H9 (cell line): ENCODE measurements around the gene KLRD1. TPM values are rescaled to one million over a fixed set of nuclear protein-coding genes. Genes with fewer than 3 reads are reported as not detected.
A peak's percentile ranks its signal among the peaks of the same experiment; 100 is the strongest.
"Not testable (repeated sequence)": the region's sequence is repeated elsewhere in the genome, so short reads cannot be mapped to it uniquely, and the experiment has no call there.

ENCODE experiments used
- DNase-seq: peaks from one replicate; pipeline ENCODE4 v3.0.0-alpha.2; 2017
- H2AFZ ChIP-seq: one replicate; pipeline ENCODE4 v1.6.1; 2013; ENCODE audit warnings: mild to moderate bottlenecking, low read length, control low read depth, moderate library complexity
- H2AK5ac ChIP-seq: 2 replicates; pipeline ENCODE4 v1.6.1; 2013; ENCODE audit warnings: low read length, control low read depth, mixed read lengths; ENCODE audit not compliant: insufficient read length
- H2BK120ac ChIP-seq: one replicate; pipeline ENCODE4 v1.6.1; 2013; ENCODE audit warnings: low read depth, mild to moderate bottlenecking, low read length, control low read depth, inconsistent platforms; ENCODE audit not compliant: poor library complexity, severe bottlenecking
- H2BK12ac ChIP-seq: 2 replicates; pipeline ENCODE4 v1.6.1; 2013; ENCODE audit warnings: low read length, control low read depth, mixed read lengths, low read depth; ENCODE audit not compliant: insufficient read length
- H2BK15ac ChIP-seq: 2 replicates; pipeline ENCODE4 v1.6.1; 2013; ENCODE audit warnings: low read depth, low read length, control low read depth
- H2BK20ac ChIP-seq: one replicate; pipeline ENCODE4 v1.6.1; 2013; ENCODE audit warnings: low read depth, mild to moderate bottlenecking, low read length, control low read depth, inconsistent platforms; ENCODE audit not compliant: poor library complexity, severe bottlenecking
- H2BK5ac ChIP-seq: 2 replicates; pipeline ENCODE4 v1.6.1; 2013; ENCODE audit warnings: low read length, control low read depth, mixed read lengths; ENCODE audit not compliant: insufficient read length
- H3K14ac ChIP-seq: 2 replicates; pipeline ENCODE4 v1.6.1; 2013; ENCODE audit warnings: low read length, control low read depth; ENCODE audit not compliant: insufficient read depth
- H3K18ac ChIP-seq: 2 replicates; pipeline ENCODE4 v1.6.1; 2013; ENCODE audit warnings: low read depth, mild to moderate bottlenecking, mixed read lengths, low read length, control low read depth; ENCODE audit not compliant: insufficient read length
- H3K23ac ChIP-seq: 2 replicates; pipeline ENCODE4 v1.6.1; 2013; ENCODE audit warnings: low read length, control low read depth, mixed read lengths, low read depth; ENCODE audit not compliant: insufficient read length
- H3K23me2 ChIP-seq: 2 replicates; pipeline ENCODE4 v1.6.1; 2013; ENCODE audit warnings: low read depth, mild to moderate bottlenecking, mixed read lengths, low read length, control low read depth; ENCODE audit not compliant: insufficient read length, poor library complexity, severe bottlenecking
- H3K27ac ChIP-seq: 2 replicates; pipeline ENCODE4 v1.5.1; 2013; ENCODE audit warnings: low read length, control low read depth, mixed read lengths, low read depth; ENCODE audit not compliant: insufficient read length
- H3K27me3 ChIP-seq: 2 replicates; pipeline ENCODE4 v1.6.1; 2013; ENCODE audit warnings: low read length, control low read depth, inconsistent platforms; ENCODE audit not compliant: insufficient read depth
- H3K4ac ChIP-seq: 2 replicates; pipeline ENCODE4 v1.6.1; 2013; ENCODE audit warnings: low read depth, mild to moderate bottlenecking, control low read depth, inconsistent platforms, low read length, moderate library complexity
- H3K4me1 ChIP-seq: 2 replicates; pipeline ENCODE4 v1.6.1; 2013; ENCODE audit warnings: low read length, control low read depth, inconsistent platforms; ENCODE audit not compliant: insufficient read depth
- H3K4me2 ChIP-seq: 2 replicates; pipeline ENCODE4 v1.6.1; 2013; ENCODE audit warnings: low read length, control low read depth, mixed read lengths; ENCODE audit not compliant: insufficient read length, insufficient read depth
- H3K56ac ChIP-seq: 2 replicates; pipeline ENCODE4 v1.6.1; 2013; ENCODE audit warnings: low read depth, mild to moderate bottlenecking, mixed read lengths, low read length, control low read depth; ENCODE audit not compliant: insufficient read length
- H3K79me1 ChIP-seq: 2 replicates; pipeline ENCODE4 v1.6.1; 2013; ENCODE audit warnings: low read depth, mild to moderate bottlenecking, moderate library complexity, low read length, control low read depth, inconsistent platforms; ENCODE audit not compliant: insufficient read depth, poor library complexity, severe bottlenecking
- H3K79me2 ChIP-seq: 2 replicates; pipeline ENCODE4 v1.6.1; 2013; ENCODE audit warnings: low read length, control low read depth, inconsistent platforms; ENCODE audit not compliant: insufficient read depth
- H3K9ac ChIP-seq: 2 replicates; pipeline ENCODE4 v1.6.1; 2013; ENCODE audit warnings: low read length, control low read depth, mixed read lengths; ENCODE audit not compliant: insufficient read length; ENCODE audit errors: extremely low read depth
- H3K9me3 ChIP-seq: one replicate; pipeline ENCODE4 v1.6.1; 2013; ENCODE audit warnings: low read depth, low read length, inconsistent platforms; ENCODE audit not compliant: control insufficient read depth
- H3T11ph ChIP-seq: one replicate; pipeline ENCODE4 v1.6.1; 2013; ENCODE audit warnings: mild to moderate bottlenecking, low read length, control low read depth, inconsistent platforms
- H4K20me1 ChIP-seq: one replicate; pipeline ENCODE4 v1.6.1; 2013; ENCODE audit not compliant: control insufficient read depth, insufficient read length, insufficient read depth
- H4K5ac ChIP-seq: 2 replicates; pipeline ENCODE4 v1.6.1; 2013; ENCODE audit warnings: low read depth, mild to moderate bottlenecking, mixed read lengths, low read length, control low read depth; ENCODE audit not compliant: insufficient read length
- H4K8ac ChIP-seq: replicated peaks from 2 replicates; pipeline ENCODE4 v1.6.1; 2013; ENCODE audit warnings: low read length, control low read depth, mixed read lengths, low read depth; ENCODE audit not compliant: insufficient read length
- H4K91ac ChIP-seq: 2 replicates; pipeline ENCODE4 v1.6.1; 2013; ENCODE audit warnings: low read depth, mild to moderate bottlenecking, moderate library complexity, mixed read lengths, low read length, control low read depth; ENCODE audit not compliant: insufficient read length
- H3K27ac Mint-ChIP-seq, 3 experiments: 2 replicates in 2 of 3; 3 replicates in 1 of 3; pipeline ENCODE4 v1.8.0; 2020 to 2021; ENCODE audit warnings: mixed read lengths in 3 of 3, mild to moderate bottlenecking in 1 of 3, moderate library complexity in 1 of 3
- H3K27me3 Mint-ChIP-seq: 2 replicates; pipeline ENCODE4 v1.8.0; 2021; ENCODE audit warnings: low read depth, mild to moderate bottlenecking, moderate library complexity, mixed read lengths
- H3K36me3 Mint-ChIP-seq, 3 experiments: 2 replicates in 2 of 3; 3 replicates in 1 of 3; pipeline ENCODE4 v1.8.0; 2020 to 2021; ENCODE audit warnings: low read depth in 3 of 3, mixed read lengths in 3 of 3; ENCODE audit not compliant: insufficient read depth in 1 of 3
- H3K4me1 Mint-ChIP-seq, 2 experiments: 2 replicates each; pipeline ENCODE4 v1.8.0; 2020; ENCODE audit warnings: mixed read lengths in 2 of 2
- H3K4me3 Mint-ChIP-seq, 2 experiments: 2 replicates in 1 of 2; 3 replicates in 1 of 2; pipeline ENCODE4 v1.8.0; 2020 to 2021; ENCODE audit warnings: mild to moderate bottlenecking in 2 of 2, mixed read lengths in 2 of 2, moderate library complexity in 1 of 2
- H3K9me3 Mint-ChIP-seq, 2 experiments: 2 replicates in 1 of 2; 3 replicates in 1 of 2; pipeline ENCODE4 v1.8.0; 2020; ENCODE audit warnings: mild to moderate bottlenecking in 2 of 2, mixed read lengths in 2 of 2, moderate library complexity in 1 of 2
- WGBS: extraction: QIAGEN DNeasy Blood & Tissue Kit; methylation state at CpG from one replicate; pipeline ENCODE4 v1.1.7; 2013; ENCODE audit warnings: missing lambda C conversion rate, low lambda C conversion rate, mixed read lengths; ENCODE audit not compliant: insufficient read length; ENCODE audit errors: extremely low coverage; 5-methylcytosine and 5-hydroxymethylcytosine counted together
- total RNA-seq: library from RNA; stranded (reverse); gene quantifications from 2 replicates; pipeline ENCODE4 v1.2.1, GENCODE V29; 2021
- TF ChIP-seq, protein P1 (sequence below): fragments of 200-600 bp; sonication (generic); conservative IDR thresholded peaks from 3 replicates; pipeline ENCODE4 v1.8.0; 2021; ENCODE audit warnings: antibody characterized with exemption, mild to moderate bottlenecking

KLRD1 gene
- total RNA-seq, 1 experiment from 2014 or later, result not detected

DNA sequence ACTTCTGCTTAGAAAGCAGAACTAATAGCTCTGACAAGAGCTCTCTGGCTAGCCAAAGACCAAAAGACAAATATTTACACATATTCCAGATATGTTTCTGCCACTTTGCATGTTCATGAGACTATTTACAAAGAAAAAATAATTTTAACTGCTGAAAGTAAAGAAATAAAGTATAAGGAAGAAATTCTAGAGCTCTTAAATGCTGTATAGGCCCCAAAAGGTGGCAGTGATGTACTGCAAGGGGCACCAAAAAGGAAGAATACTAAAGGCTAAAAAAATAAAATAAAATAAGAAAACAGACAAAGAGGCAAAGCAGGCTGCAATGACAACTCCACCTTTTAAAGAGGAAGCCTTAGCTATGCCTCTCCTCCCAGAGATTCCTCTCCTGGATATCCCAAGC, 59.2 kb downstream of the KLRD1 start:
- H2AFZ ChIP-seq, result no peak overlapping the region
- TF ChIP-seq, protein P1, sequence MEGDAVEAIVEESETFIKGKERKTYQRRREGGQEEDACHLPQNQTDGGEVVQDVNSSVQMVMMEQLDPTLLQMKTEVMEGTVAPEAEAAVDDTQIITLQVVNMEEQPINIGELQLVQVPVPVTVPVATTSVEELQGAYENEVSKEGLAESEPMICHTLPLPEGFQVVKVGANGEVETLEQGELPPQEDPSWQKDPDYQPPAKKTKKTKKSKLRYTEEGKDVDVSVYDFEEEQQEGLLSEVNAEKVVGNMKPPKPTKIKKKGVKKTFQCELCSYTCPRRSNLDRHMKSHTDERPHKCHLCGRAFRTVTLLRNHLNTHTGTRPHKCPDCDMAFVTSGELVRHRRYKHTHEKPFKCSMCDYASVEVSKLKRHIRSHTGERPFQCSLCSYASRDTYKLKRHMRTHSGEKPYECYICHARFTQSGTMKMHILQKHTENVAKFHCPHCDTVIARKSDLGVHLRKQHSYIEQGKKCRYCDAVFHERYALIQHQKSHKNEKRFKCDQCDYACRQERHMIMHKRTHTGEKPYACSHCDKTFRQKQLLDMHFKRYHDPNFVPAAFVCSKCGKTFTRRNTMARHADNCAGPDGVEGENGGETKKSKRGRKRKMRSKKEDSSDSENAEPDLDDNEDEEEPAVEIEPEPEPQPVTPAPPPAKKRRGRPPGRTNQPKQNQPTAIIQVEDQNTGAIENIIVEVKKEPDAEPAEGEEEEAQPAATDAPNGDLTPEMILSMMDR, result peak; percentile 48

DNA sequence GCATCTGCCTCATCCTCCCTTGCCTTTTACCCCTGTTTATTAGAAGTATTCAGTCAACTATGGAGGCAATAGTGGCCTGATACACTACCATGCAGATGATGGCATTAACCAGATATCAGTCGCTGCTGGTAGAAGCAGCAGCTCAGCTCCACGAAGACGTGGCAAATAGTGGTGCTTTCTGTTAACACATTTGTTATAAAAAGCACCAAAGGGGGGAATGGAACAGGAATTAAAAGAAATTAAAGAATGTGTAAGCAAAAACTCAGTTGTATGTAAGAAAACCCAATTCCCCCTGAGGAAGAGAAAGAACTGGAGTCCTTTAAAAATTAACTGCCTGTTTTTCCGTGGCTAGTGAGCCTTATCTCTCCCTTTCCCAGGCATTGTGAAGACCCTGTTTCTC, 60.0 kb downstream of the KLRD1 start:
- not testable (repeated sequence) for H4K5ac ChIP-seq, H3K27me3 ChIP-seq, H2BK20ac ChIP-seq, H3K9me3 ChIP-seq, H3K9me3 Mint-ChIP-seq, H3K27ac Mint-ChIP-seq, H3K18ac ChIP-seq, H3K56ac ChIP-seq, H2BK120ac ChIP-seq, H2BK12ac ChIP-seq, H3K9ac ChIP-seq, H3K4ac ChIP-seq, H3K27me3 Mint-ChIP-seq, H3K23ac ChIP-seq, H2AK5ac ChIP-seq, H3K79me1 ChIP-seq, H3K4me3 Mint-ChIP-seq, H4K91ac ChIP-seq, H3K27ac ChIP-seq, H4K20me1 ChIP-seq, H3K4me2 ChIP-seq, H2AFZ ChIP-seq, H2BK15ac ChIP-seq, DNase-seq, H3T11ph ChIP-seq, H3K36me3 Mint-ChIP-seq, H3K79me2 ChIP-seq, H4K8ac ChIP-seq, H2BK5ac ChIP-seq, H3K14ac ChIP-seq
- peaks cover 27 to 38% of the 10 kb centered on the region in 2 experiments for H3K4me1 Mint-ChIP-seq
- no CpG with 5 or more reads among the region's 4 CpGs for WGBS
- Histone ChIP-seq H3K4me1 (peaks cover 20% of the 10 kb centered on the region; the same call in 1 of the 2 replicates), H3K23me2 (peaks cover 12% of the 10 kb centered on the region)

More for the DNA sequence above, 59.2 kb downstream of the KLRD1 start:
- no peaks in the 10 kb centered on the region for H3K79me2 ChIP-seq
- Mint-ChIP-seq H3K4me3 (no peak overlapping the region), H3K4me1 (peaks cover 22 to 32% of the 10 kb centered on the region in 2 experiments), H3K27ac (no peak overlapping the region), H3K9me3 (peaks cover 4 to 7% of the 10 kb centered on the region in 2 experiments; a peak in 3 of 5 replicates), H3K36me3 (peaks cover 0 to 8% (median 5%) of the 10 kb centered on the region in 3 experiments; a peak in 4 of 7 replicates), H3K27me3 (no peaks in the 10 kb centered on the region)
- no peak overlapping the region for H3K4ac ChIP-seq
- H3K23me2 ChIP-seq, result peaks cover 12% of the 10 kb centered on the region
- H4K20me1 ChIP-seq, result no peaks in the 10 kb centered on the region
- DNase-seq, result no peak
- no peak overlapping the region for H2BK20ac ChIP-seq
- H3K4me2 ChIP-seq, result no peak overlapping the region
- no peak overlapping the region for H3K23ac ChIP-seq
- no peak overlapping the region for H2BK15ac ChIP-seq
- no peak overlapping the region for H3K56ac ChIP-seq
- H3K14ac ChIP-seq, result no peak overlapping the region
- H3K27me3 ChIP-seq, result no peaks in the 10 kb centered on the region
- no peak overlapping the region for H2BK120ac ChIP-seq
- no peak overlapping the region for H4K5ac ChIP-seq
- H2AK5ac ChIP-seq, result no peak overlapping the region
- H3K9ac ChIP-seq, result no peak overlapping the region
- H3K4me1 ChIP-seq, result peaks cover 20% of the 10 kb centered on the region; the same call in 1 of the 2 replicates
- no peak overlapping the region for H2BK12ac ChIP-seq
- H3K79me1 ChIP-seq, result no peaks in the 10 kb centered on the region
- H3K9me3 ChIP-seq, result no peaks in the 10 kb centered on the region
- H4K91ac ChIP-seq, result no peak overlapping the region
- no peak overlapping the region for H4K8ac ChIP-seq
- H3K27ac ChIP-seq, result no peak overlapping the region
- H3K18ac ChIP-seq, result no peak overlapping the region
- no peak overlapping the region for H3T11ph ChIP-seq
- H2BK5ac ChIP-seq, result no peak overlapping the region
